COLO668 (cell line): ENCODE results near the gene ACTN1.

Experiments
- DNase-seq: peaks from one replicate; lab custom pipeline; 2025; ENCODE audit not compliant: unreplicated experiment; lab: John Stamatoyannopoulos, UW

Gene ACTN1

GRCh38 chr14:68891851-68892660, 87.0 kb downstream of the ACTN1 start:
- no peak for DNase-seq

GRCh38 chr14:68890173-68890931, 88.8 kb downstream of the ACTN1 start:
- no peak for DNase-seq

DNA sequence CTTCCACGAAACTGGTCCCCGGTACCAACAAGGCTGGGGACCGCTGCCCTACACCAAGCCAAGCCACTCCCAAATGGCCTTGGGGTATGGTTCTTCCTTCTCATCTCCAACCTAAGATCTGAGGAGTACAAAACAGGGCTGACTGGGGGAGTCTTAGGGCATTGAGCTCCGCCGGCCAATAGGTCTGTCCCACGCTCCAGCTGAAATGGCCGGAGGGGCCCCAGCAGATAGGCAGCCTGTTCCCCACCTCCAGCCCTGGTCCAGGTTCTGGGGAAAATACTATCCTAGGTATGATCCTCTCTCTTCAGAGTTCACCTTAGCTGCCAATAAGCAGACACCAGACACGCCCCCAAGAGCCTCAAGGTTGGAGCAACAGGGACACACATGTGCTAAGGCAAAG, 90.2 kb downstream of the ACTN1 start:
- no peak for DNase-seq

DNA sequence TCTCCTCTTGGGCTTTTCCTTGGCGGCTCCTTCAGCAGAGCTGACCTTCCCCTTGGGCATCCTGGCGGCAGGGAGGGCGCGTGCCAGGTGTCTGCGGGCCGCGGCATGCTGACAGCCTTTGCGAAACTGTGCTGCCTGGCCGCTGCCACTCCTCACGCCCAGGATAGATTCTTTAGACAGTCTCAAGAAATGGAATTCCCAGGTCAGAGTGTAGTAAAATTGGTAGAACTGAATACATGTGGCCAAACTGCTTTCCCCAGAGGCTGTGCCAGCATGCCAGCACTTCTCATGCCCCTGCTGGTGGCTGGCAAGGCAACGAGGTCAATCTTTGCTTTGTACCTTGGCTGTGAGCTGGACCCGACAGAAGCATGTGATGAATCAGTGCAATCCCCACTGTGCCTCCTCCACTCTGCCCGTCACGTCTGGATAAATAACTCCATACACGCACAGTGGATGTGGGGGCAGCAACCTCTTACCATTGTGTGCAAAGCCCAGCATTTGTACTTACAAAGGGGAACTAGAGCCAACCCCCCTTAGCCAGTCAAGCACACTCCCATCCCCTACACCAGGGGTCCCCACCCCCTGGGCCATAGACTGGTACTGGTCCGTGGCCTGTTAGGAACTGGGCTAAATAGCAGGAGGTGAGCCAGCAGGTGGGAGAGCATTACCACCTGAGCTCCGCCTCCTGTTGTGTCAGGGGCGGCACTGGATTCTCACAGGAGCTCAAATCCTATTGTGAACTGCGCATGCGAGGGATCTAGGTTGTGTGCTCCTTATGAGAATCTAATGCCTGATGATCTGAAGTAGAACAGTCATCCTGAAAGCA, 90.9 kb downstream of the ACTN1 start:
- DNase-seq: no peak

GRCh38 chr14:68886109-68886434, 93.0 kb downstream of the ACTN1 start:
- no peak for DNase-seq

- no peak for DNase-seq
Observed at GRCh38 chr14:68885226-68886108, 93.6 kb downstream of the ACTN1 start.

DNA sequence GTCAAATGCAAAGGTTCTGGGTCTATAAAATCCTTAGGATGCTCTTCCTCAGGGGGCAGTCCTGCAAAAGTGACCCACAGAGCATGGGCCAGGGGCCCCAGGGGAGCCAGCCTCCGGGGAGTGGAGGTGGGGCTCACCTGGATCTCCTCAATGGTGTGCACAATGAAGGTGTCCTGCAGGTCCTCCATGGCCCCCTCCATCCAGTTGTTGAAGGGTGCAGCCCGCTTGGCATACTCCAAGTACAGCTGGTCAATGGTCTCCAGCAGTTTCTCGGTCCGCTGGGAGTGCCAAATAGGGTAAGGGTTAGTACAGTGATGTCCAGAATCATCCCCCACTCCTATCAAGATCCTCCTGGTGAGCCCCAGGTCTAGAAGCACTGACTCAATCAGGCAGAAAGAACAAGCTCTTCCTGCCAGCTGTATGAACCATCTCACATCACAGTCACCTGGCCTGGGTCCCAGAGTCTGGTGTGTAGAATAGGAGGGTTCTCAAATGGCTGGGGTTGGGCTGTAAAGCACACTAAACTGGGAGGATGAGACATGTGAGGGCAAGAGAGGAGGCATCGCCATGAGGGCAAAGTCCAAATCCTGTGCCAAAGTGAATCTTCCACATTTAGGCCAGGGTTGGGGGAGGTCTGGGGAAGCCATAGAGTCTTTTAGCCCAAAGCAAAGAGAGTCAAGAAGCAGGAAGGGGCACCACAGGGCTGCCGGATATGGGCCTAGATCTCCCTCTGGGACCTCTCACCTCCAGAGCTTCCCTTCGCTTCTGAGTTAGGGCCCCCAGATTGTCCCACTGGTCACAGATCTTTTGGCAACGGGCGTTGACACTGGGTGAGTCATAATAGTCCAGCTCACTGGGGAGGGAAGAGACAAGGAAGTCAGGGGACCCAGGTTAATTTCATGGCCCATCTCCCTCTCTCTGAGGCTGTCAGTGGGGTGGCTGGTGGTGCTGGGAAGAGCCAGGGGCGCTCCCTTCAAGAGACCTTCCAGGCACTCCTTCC, 94.8 kb downstream of the ACTN1 start:
- DNase-seq: peak; percentile 57

- no peak for DNase-seq
Observed at GRCh38 chr14:68882235-68882634, 96.9 kb downstream of the ACTN1 start.

GRCh38 chr14:68881396-68881795, 97.7 kb downstream of the ACTN1 start:
- no peak for DNase-seq

GRCh38 chr14:68880581-68881105, 98.5 kb downstream of the ACTN1 start:
- no peak for DNase-seq

DNA sequence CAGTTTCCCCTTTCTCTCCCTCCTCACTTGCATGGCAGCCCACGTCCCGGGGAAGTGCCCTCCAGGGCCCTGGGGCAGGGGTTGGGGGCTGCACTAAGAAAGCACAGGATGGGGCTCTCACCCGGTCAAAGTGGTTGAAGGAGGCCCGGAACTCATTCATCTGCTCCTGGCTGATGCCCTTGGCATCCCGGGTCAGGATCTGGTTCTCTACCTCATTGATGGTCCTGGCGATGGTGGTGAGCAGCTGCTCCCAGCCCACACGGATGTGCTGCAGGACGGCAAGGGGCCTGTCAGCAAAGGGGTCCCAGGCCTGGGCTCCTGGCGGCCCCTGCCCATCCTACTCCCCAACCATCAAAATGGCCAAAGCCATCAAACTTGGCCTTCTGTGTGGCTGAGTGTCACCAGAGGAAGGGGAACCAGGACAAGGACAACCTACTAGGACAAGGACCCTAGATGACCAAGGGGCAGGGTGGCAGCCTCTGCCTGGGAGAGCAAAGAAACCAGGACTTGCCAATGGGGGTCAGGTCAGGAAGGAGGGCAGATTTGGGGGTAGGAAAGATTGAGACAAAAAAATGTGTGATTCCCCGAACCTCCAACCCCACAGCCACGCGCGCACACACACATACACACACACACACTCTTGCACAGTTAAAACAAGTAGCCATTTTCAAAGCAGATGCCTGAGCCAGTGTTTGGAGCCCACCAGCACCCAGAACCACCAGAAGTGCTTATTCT, 99.1 kb downstream of the ACTN1 start:
- no peak for DNase-seq

- DNase-seq: no peak
Observed at GRCh38 chr14:68879321-68879781, 99.8 kb downstream of the ACTN1 start.

- DNase-seq: no peak
Observed at GRCh38 chr14:68878908-68879307, 100.2 kb downstream of the ACTN1 start.

DNA sequence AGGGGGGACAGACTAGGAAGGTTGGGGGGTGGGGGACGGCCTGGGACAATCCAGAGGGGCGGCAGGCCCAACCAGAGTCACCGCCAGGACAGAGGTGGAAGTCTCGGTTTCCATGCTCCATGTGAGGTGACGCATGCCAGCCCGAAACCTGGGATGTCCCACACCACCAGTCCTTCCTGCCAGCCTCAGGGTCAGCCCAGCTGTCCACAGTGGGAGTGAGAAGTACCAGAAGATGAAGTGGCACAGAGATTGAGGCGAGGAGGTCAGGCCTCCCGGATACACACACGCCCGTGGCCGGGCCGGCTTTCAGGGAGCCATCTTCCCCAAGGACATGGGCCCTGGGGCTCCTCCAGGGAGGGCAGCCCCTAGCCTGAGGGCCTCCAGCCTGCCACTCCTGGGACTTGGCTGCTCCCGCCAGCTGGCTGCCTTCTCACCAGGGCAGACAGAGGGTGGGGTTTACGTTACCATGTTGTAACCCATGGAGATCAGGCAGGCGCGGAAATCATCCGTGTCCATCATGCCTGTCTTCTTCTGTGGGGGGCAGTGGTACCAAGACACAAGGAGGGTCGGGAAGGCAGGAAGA, 101.0 kb downstream of the ACTN1 start:
- no peak for DNase-seq

DNA sequence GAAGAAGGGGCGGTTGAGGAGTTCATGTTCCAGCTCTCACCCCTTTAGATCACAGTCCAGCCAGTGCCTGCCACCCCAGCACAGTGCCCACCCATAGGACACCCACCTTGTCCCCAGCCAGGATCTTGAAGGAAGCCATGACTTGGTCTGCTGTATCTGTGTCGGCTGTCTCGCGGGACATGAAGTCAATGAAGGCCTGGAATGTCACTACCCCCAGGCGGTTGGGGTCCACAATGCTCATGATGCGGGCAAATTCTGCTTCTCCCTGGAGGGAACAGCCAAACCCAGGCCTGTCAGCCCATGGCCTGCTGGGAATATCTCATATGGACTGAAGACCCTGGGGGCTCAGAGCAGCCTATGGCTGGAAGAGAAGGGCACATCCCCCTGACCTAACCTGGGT, 102.1 kb downstream of the ACTN1 start:
- no peak for DNase-seq

- DNase-seq: no peak
Observed at GRCh38 chr14:68874746-68875155, 104.4 kb downstream of the ACTN1 start.

- DNase-seq: peak; percentile 33
Observed at GRCh38 chr14:68873376-68873775, 105.7 kb downstream of the ACTN1 start.

DNA sequence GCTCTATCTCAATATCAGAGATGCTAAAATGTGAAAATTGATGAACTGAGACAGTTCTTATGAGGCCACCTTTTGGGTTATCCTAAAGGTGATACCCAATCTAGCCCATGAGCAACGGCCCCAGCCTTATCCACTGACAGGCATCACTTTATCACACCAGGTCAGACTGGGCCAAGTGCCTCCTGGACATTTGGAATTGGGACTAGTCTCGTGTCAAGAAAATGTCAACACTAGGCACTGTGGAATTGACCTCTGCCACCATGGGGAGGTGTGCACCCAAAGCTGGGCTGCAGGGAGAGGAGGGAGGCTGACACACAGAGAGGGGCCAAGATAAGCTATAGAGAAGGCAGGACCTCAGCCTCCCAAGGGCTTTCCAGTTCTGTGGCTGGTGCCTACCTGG, 107.7 kb downstream of the ACTN1 start:
- DNase-seq: no peak
